Right ventricle myocardium superior (tissue), 1 donor: ENCODE results near the gene KIRREL3. TPM values are rescaled to one million over a fixed set of nuclear protein-coding genes. Genes with fewer than 3 reads are reported as not detected.
"Not testable (repeated sequence)": the region's sequence is repeated elsewhere in the genome, so short reads cannot be mapped to it uniquely, and the experiment has no call there.

Experiments
- ATAC-seq: fragments of 200-7000 bp; cut with Tn5 transposase; one replicate; pipeline ENCODE4 v1.9.1; 2020; ENCODE audit warnings: mild to moderate bottlenecking; ENCODE audit not compliant: poor library complexity
- DNase-seq: peaks from one replicate; pipeline ENCODE4 v3.0.0-alpha.2; 2020
- intact Hi-C: fragments of 100-400 bp; cut with DNase I; formaldehyde crosslinking; loops from one replicate; pipeline ENCODE4 v1.11.2; 2022
- total RNA-seq: library from RNA; stranded (reverse); fragmentation: NEBNext Ultra II Directional; extraction: Animal tissue kit (Norgen Biotek cat#: 25700); gene quantifications from one replicate; pipeline ENCODE4 v1.2.1, GENCODE V29; 2021
- donor health status: DM: no; HTN: yes; CAD: no; lungs with severe emphysema.

The KIRREL3 gene
- total RNA-seq, 1 donor from 2014 or later, result 0.08 TPM

GRCh38 chr11:126968915-126969314 is 31.7 kb downstream of the KIRREL3 start:
- intact Hi-C loops, result no loop called here
- ATAC-seq (no peak), DNase-seq (no peak)

DNA sequence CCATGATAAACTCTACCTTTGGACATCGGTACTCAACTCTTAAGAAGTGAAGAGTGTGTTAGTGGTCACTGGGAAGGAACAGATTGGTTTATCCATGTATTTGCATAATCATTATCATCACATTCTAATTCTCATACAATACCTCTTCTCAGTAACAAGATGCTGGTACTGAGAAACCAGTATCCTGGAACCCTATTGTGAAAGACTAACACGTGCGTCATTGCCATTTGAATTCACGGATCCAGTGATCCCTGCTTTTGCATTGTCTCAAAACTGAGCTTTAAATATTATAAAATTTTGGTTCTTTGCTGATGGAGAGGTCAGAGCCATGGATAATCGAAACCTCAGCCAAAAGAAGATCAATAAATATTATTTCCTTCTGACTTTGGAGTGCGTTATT is 35.2 kb downstream of the KIRREL3 start:
- DNase-seq (no peak), ATAC-seq (no peak)

DNA sequence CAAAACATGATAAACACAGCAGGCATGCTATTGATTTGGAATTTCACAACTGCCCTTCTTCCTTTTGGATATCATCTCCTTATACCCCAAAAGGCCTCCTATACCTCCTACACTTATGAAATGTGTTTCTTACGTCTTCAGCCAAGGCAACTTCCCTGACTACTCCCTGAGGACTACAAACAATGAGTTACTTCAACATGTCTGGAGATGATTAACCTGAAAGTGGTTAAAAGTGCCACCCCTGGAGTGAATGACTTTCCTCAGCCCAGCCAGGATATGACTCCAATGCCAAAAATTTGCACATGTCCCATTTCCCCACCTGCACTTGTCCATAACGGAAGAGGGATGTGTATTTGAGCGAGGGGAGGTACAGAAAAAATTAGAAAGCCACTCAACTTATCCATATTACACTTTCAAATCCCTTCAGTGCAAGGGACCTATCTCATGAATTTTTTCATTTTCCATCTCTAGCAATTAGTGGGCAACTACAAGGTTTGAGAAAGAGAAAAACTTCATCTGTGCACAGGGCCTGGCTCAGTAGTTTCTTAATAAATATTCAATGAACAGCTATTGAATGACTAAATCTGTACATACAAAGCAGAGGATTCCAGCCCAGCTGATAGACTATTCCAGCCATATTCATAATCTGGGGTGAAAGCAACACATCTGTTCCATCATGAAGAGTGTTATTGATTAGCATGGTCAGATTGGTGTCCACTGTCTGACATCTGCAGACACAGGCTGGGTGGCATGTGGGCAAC is 36.8 kb downstream of the KIRREL3 start:
- intact Hi-C loops, result no loop called here
- ATAC-seq (no peak), DNase-seq (no peak)

More for the DNA sequence above, 35.2 kb downstream of the KIRREL3 start:
- intact Hi-C loops, result no loop called here

- no peak for DNase-seq
- intact Hi-C loops, result no loop called here
- ATAC-seq, result no peak
Observed at GRCh38 chr11:126963115-126963514, 37.5 kb downstream of the KIRREL3 start.

GRCh38 chr11:126959700-126960099 is 40.9 kb downstream of the KIRREL3 start:
- no peak for ATAC-seq
- intact Hi-C loops, result no loop called here

DNA sequence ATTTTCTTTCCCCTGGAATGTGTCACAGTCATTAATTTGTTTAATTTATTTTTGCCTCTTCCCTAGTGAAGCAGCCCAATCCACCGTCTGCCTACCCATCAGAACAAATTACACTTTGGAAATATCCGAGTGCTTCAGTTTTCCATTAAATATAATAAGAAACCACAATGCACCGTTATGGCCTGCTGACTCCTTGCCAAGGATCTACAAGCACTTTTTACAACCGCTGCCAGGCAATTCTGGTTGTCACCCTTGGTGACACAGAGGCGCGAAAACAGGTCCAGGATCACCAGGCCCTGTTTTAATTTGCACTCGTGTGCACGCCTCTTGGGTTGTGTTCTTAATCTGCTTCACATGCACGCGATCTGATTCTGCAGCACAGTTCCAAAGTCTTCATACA is 43.9 kb downstream of the KIRREL3 start:
- ATAC-seq (no peak), DNase-seq (no peak)
- intact Hi-C loops, result no loop called here

More at GRCh38 chr11:126959700-126960099, 40.9 kb downstream of the KIRREL3 start:
- DNase-seq, result no peak

- intact Hi-C loops, DNase-seq, ATAC-seq: not testable (repeated sequence)
Observed at GRCh38 chr11:126952533-126952932, 48.0 kb downstream of the KIRREL3 start.

DNA sequence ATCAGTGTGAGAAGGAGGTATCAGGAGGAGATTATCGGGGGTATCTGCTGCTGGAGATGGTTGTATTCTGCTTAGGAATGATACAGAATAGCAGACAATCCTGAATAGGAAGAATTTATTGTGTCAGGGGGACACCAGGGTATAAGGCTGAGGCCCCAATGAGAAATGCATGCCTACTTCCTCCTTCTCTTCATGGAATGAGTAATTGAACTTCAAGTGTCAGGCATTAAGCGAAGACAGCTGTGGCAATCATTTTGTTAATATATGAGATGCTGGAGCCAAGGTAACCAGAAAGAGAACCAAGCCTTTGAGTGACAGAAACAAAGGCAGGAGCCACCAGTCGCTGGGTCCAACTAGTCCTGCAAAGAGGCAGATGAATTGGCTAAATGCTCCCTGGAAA is 49.1 kb downstream of the KIRREL3 start:
- intact Hi-C loops, result no loop called here
- no peak for ATAC-seq
- DNase-seq, result no peak

DNA sequence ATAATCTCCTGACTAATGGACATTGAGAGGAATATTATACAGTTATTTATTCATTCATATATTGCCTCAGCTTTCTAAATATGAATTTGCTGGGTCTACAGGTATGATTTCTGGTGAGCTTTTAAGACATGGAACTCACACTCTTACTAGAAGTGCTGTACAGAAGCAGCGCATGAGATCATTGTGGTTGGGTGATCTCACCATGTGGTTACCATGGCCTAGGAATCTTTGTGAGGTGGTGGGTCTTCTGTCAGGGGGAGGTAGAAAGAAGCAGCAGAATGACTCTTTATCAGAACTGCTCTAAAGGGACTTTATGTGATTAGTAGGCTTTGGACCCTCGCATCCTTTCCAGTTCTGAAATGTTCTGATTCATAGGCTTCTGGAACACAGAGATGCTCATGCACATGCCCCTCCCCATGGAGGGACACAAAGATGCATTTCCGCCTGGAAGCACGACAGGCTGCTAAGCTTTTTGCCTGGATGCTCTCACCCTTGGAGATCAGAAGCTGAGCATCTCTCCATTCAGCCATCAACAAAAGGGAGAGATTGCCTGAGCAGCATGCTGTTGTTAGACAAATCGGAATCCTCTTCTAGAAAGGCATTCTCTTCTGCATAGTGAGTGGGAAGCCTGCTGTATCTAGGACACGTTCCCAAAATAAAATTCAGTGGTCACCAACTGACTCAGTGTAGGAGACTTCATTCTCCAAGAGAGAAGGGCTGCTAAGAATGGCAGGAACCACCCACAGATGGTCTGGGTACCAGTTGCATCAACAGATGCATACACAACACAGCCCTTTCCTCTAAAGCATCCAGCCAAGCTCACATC is 51.3 kb downstream of the KIRREL3 start:
- DNase-seq, result no peak
- ATAC-seq, result no peak
- intact Hi-C loops, result no loop called here

DNA sequence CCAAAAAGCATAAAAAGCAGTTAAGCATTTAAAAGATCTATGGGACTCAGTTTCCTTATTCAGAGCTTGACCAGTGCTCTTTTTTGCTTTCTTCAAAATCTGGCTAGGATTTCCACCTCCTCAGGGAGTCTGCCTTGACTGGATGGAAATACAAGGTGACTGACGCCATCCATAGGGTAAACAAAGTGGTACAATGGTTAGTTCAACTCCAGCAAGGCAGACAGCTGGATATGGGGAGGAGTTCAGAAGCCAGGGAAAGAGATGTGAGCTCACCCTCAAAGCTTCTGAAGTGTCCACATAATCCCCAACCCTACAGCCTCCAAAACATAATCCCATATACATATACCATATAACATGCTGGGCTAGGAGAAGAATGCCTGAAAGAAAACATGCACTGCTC is 52.0 kb downstream of the KIRREL3 start:
- intact Hi-C loops, result no loop called here
- ATAC-seq (no peak), DNase-seq (no peak)

- DNase-seq, result no peak
- no peak for ATAC-seq
- intact Hi-C loops, result no loop called here
Observed at GRCh38 chr11:126945319-126945718, 55.3 kb downstream of the KIRREL3 start.

DNA sequence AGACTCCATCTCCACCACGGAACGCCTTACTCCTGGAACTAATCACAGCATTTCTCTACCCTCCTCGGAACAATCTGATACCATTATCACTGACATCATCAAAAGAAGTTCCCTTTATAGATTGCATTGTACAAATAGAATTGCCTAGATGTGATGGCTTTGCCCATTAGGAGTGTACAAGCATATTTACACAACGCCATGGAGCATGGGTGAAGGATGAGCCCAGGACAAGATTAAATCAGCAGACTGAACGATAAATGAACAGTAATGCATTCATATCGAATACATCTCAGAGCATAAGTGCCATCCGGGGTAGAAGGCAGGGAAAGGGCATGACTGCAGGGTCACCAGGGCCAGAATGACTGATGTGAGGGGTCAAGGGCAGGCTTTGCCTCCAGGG is 57.3 kb downstream of the KIRREL3 start:
- ATAC-seq, result no peak
- intact Hi-C loops, result no loop called here
- DNase-seq, result no peak

GRCh38 chr11:126942146-126942545 is 58.4 kb downstream of the KIRREL3 start:
- intact Hi-C loops, result no loop called here
- DNase-seq (no peak), ATAC-seq (no peak)

DNA sequence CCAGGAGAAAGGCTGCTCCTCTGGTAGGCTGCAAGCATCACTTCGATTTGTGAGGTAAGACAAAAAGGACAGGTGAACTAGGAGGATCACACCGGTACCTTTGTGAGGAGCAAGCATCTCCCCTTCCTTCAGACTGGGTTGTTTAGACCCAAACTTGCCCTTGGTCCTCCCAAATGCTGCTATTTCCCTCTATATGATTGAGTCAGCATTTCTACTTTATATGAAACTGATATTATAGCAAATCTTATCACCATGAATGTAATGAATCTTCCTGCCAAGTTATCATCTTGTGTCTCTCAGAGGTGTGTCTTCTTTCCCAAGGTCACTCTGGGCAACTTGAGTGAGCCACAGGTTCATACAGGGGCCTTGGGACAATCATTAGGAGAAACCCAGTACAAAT is 61.0 kb downstream of the KIRREL3 start:
- intact Hi-C loops, result no loop called here
- no peak for DNase-seq
- no peak for ATAC-seq

- intact Hi-C loops, result no loop called here
- ATAC-seq, result no peak
Observed at GRCh38 chr11:126938718-126939117, 61.9 kb downstream of the KIRREL3 start.

GRCh38 chr11:126930091-126930841 is 70.3 kb downstream of the KIRREL3 start:
- no peak for ATAC-seq
- intact Hi-C loops, result no loop called here
- no peak for DNase-seq

More at GRCh38 chr11:126938718-126939117, 61.9 kb downstream of the KIRREL3 start:
- no peak for DNase-seq

GRCh38 chr11:126929179-126930061 is 71.2 kb downstream of the KIRREL3 start:
- ATAC-seq, result peak; percentile 88
- intact Hi-C loops, result no loop called here
- DNase-seq, result no peak

GRCh38 chr11:126927623-126928022 is 72.9 kb downstream of the KIRREL3 start:
- ATAC-seq, result no peak
- no peak for DNase-seq
- intact Hi-C loops, result no loop called here
